ENCODE measurements around the gene TESMIN.

TESMIN gene

GRCh38 chr11:68735125-68735524 lies 16.2 kb downstream of the TESMIN start:
- no peak overlapping the region for H3K4me3 ChIP-seq (ENCODE audit: severe bottlenecking)
- DNase-seq (ENCODE audit: low spot score) (no peak), ATAC-seq (ENCODE audit: low read depth) (no peak)
- H3K27ac ChIP-seq (ENCODE audit: poor library complexity, severe bottlenecking) = no peak overlapping the region
- H3K27me3 ChIP-seq (ENCODE audit: insufficient read depth, poor library complexity, severe bottlenecking) = no peaks in the 10 kb centered on the region
- TF ChIP-seq, protein P1, sequence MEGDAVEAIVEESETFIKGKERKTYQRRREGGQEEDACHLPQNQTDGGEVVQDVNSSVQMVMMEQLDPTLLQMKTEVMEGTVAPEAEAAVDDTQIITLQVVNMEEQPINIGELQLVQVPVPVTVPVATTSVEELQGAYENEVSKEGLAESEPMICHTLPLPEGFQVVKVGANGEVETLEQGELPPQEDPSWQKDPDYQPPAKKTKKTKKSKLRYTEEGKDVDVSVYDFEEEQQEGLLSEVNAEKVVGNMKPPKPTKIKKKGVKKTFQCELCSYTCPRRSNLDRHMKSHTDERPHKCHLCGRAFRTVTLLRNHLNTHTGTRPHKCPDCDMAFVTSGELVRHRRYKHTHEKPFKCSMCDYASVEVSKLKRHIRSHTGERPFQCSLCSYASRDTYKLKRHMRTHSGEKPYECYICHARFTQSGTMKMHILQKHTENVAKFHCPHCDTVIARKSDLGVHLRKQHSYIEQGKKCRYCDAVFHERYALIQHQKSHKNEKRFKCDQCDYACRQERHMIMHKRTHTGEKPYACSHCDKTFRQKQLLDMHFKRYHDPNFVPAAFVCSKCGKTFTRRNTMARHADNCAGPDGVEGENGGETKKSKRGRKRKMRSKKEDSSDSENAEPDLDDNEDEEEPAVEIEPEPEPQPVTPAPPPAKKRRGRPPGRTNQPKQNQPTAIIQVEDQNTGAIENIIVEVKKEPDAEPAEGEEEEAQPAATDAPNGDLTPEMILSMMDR (IDR thresholded peaks at IDR 0.05; ENCODE audit: poor library complexity, severe bottlenecking) = no peak
- no peaks in the 10 kb centered on the region for H3K36me3 ChIP-seq (ENCODE audit: low read depth)
- H3K4me1 ChIP-seq (ENCODE audit: insufficient read depth, poor library complexity, severe bottlenecking) = no peaks in the 10 kb centered on the region
- no peaks in the 10 kb centered on the region for H3K9me3 ChIP-seq (ENCODE audit: severe bottlenecking)

DNA sequence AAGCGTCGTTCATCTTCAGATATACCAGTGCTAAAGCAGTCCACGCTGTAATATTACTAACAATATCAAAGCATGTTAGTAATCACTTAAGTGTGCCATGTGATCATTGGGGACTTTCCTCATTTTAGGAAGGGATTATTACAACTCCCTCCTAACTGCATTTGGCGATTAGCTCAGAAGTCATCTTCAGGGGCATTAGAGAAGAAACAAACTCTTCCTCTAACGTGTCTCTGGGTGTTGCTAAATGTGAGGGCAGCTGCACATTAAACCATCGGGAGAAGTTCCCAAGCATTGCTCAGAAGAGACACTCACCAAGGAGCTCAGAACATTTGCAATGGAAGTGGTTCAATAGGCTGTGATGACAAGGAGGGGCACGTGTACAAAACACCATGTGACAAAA lies 17.2 kb downstream of the TESMIN start:
- Histone ChIP-seq H3K36me3 (ENCODE audit: low read depth) (no peaks in the 10 kb centered on the region), H3K27ac (ENCODE audit: poor library complexity, severe bottlenecking) (no peak overlapping the region), H3K27me3 (ENCODE audit: insufficient read depth, poor library complexity, severe bottlenecking) (no peaks in the 10 kb centered on the region), H3K4me1 (ENCODE audit: insufficient read depth, poor library complexity, severe bottlenecking) (no peaks in the 10 kb centered on the region), H3K9me3 (ENCODE audit: severe bottlenecking) (no peaks in the 10 kb centered on the region), H3K4me3 (ENCODE audit: severe bottlenecking) (no peak overlapping the region)
- DNase-seq (ENCODE audit: low spot score) (no peak), ATAC-seq (ENCODE audit: low read depth) (no peak)
- TF ChIP-seq, protein P1 (IDR thresholded peaks at IDR 0.05; ENCODE audit: poor library complexity, severe bottlenecking) = no peak

DNA sequence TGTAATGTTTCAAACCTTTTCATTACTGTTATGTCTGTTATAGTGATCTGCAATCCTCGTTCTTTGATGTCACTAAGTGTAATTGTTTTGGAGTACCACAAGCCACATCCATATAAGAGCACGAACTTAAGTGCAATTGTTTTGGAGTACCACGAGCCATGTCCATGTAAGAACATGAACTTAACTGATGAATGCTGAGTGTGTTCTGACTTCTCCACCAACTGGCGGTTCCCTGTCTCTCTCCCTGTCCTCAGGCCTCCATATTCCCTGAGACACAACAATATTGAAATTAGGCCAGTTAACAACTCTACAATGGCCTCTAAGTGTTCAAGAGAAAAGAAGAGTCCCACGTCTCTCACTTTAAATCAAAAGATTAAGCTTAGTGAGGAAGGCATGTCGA lies 23.5 kb downstream of the TESMIN start:
- H3K4me1 ChIP-seq (ENCODE audit: insufficient read depth, poor library complexity, severe bottlenecking) = no peaks in the 10 kb centered on the region
- H3K36me3 ChIP-seq (ENCODE audit: low read depth) = no peaks in the 10 kb centered on the region
- H3K9me3 ChIP-seq (ENCODE audit: severe bottlenecking) = no peaks in the 10 kb centered on the region
- H3K27ac ChIP-seq (ENCODE audit: poor library complexity, severe bottlenecking) = no peak overlapping the region
- ATAC-seq (ENCODE audit: low read depth) (no peak), DNase-seq (ENCODE audit: low spot score) (no peak)
- H3K27me3 ChIP-seq (ENCODE audit: insufficient read depth, poor library complexity, severe bottlenecking) = peaks cover 4% of the 10 kb centered on the region
- TF ChIP-seq, protein P1 (IDR thresholded peaks at IDR 0.05; ENCODE audit: poor library complexity, severe bottlenecking) = no peak
- H3K4me3 ChIP-seq (ENCODE audit: severe bottlenecking) = no peak overlapping the region

- H3K36me3 ChIP-seq (ENCODE audit: low read depth) = no peaks in the 10 kb centered on the region
- TF ChIP-seq, protein P1 (IDR thresholded peaks at IDR 0.05; ENCODE audit: poor library complexity, severe bottlenecking) = no peak
- H3K27ac ChIP-seq (ENCODE audit: poor library complexity, severe bottlenecking) = no peak overlapping the region
- no peaks in the 10 kb centered on the region for H3K9me3 ChIP-seq (ENCODE audit: severe bottlenecking)
- H3K4me3 ChIP-seq (ENCODE audit: severe bottlenecking) = no peak overlapping the region
- H3K4me1 ChIP-seq (ENCODE audit: insufficient read depth, poor library complexity, severe bottlenecking) = no peaks in the 10 kb centered on the region
- peaks cover 8% of the 10 kb centered on the region for H3K27me3 ChIP-seq (ENCODE audit: insufficient read depth, poor library complexity, severe bottlenecking)
- no peak for DNase-seq (ENCODE audit: low spot score)
- ATAC-seq (ENCODE audit: low read depth) = no peak
Observed at GRCh38 chr11:68724293-68724692, 27.0 kb downstream of the TESMIN start.

GRCh38 chr11:68722143-68722542 lies 29.2 kb downstream of the TESMIN start:
- H3K27me3 ChIP-seq (ENCODE audit: insufficient read depth, poor library complexity, severe bottlenecking) = peaks cover 8% of the 10 kb centered on the region
- no peaks in the 10 kb centered on the region for H3K9me3 ChIP-seq (ENCODE audit: severe bottlenecking)
- H3K4me3 ChIP-seq (ENCODE audit: severe bottlenecking) = no peak overlapping the region
- H3K4me1 ChIP-seq (ENCODE audit: insufficient read depth, poor library complexity, severe bottlenecking) = no peaks in the 10 kb centered on the region
- H3K27ac ChIP-seq (ENCODE audit: poor library complexity, severe bottlenecking) = no peak overlapping the region
- TF ChIP-seq, protein P1 (IDR thresholded peaks at IDR 0.05; ENCODE audit: poor library complexity, severe bottlenecking) = no peak
- no peaks in the 10 kb centered on the region for H3K36me3 ChIP-seq (ENCODE audit: low read depth)
- no peak for DNase-seq (ENCODE audit: low spot score)
- no peak for ATAC-seq (ENCODE audit: low read depth)

All from RWPE2 (cell line).